HepG2 (cell line): Measurements from ENCODE around the gene BRAF. TPM values are rescaled to one million over a fixed set of nuclear protein-coding genes. Genes with fewer than 3 reads are reported as not detected.
"Not testable (repeated sequence)": the region's sequence is repeated elsewhere in the genome, so short reads cannot be mapped to it uniquely, and the experiment has no call there.

ENCODE experiments used
- ATAC-seq: fragments of 200-7000 bp; cut with Tn5 transposase; 3 replicates; pipeline ENCODE4 v1.9.1; 2020; ENCODE audit warnings: mild to moderate bottlenecking, moderate library complexity
- BruUV-seq: library from RNA; stranded (reverse); fragments of 400-500 nt; replicated peaks from 2 replicates; lab custom pipeline; 2021; lab: Mats Ljungman, UMichigan
- CTCF ChIA-PET: fragments of 300-600 bp; formaldehyde crosslinking; extraction: SDS; loops from one replicate; lab custom pipeline; 2021; ENCODE audit warnings: low total read pairs, inconsistent platforms, low intra/inter-chr PET ratio; lab: Yijun Ruan, JAX
- POLR2A ChIA-PET: fragments of 350-600 bp; sonication (Branson Sonifier 250); formaldehyde crosslinking; loops from one replicate; lab custom pipeline; 2020; ENCODE audit warnings: antibody characterized with exemption, inconsistent platforms; lab: Yijun Ruan, JAX
- DNase-seq: peaks from one replicate; pipeline ENCODE4 v3.0.0-alpha.2; 2015; ENCODE audit warnings: low spot score
- FAIRE-seq: peaks from 3 replicates; lab custom pipeline; 2011; peaks lifted over from hg19 to GRCh38; lab: Jason Lieb, UNC
- H2AFZ ChIP-seq: one replicate; pipeline ENCODE4 v1.6.1; 2011; ENCODE audit warnings: low read length, inconsistent platforms
- H3K27ac ChIP-seq: fragments of 300-600 bp; 3 replicates; pipeline ENCODE4 v1.8.0; 2011; ENCODE audit warnings: mixed run types, mild to moderate bottlenecking, mixed read lengths, low read length, inconsistent platforms; ENCODE audit not compliant: insufficient read depth; ENCODE audit errors: extremely low read length
- H3K27me3 ChIP-seq, 2 experiments: fragments of 200-600 bp in 1 of 2; 2 replicates in 1 of 2; 3 replicates in 1 of 2; pipeline versions ENCODE4 v1.6.0 to v1.8.0; 2011; ENCODE audit warnings: low read length in 2 of 2, mild to moderate bottlenecking in 2 of 2, moderate library complexity in 2 of 2, inconsistent platforms in 1 of 2; ENCODE audit not compliant: insufficient read depth in 2 of 2, control insufficient read depth in 1 of 2
- H3K36me3 ChIP-seq, 2 experiments: fragments of 200-600 bp in 1 of 2; replicated peaks in 1 of 2; 2 replicates in 1 of 2; 3 replicates in 1 of 2; pipeline versions ENCODE4 v1.5.1 to v1.8.0; 2011; ENCODE audit warnings: low read length in 2 of 2, inconsistent platforms in 1 of 2; ENCODE audit not compliant: insufficient read depth in 2 of 2, control insufficient read depth in 1 of 2
- H3K4me1 ChIP-seq: 2 replicates; pipeline ENCODE4 v1.5.1; 2012; ENCODE audit warnings: low read length, inconsistent platforms; ENCODE audit not compliant: insufficient read depth
- H3K4me2 ChIP-seq: 2 replicates; pipeline ENCODE4 v1.6.0; 2011; ENCODE audit warnings: low read depth, low read length, inconsistent platforms
- H3K4me3 ChIP-seq, 3 experiments: fragments of 200-600 bp in 1 of 3; sonication (generic), shearing (Covaris generic) in 1 of 3; replicated peaks in 1 of 3; 2 replicates each; pipeline ENCODE4 v1.5.1; 2011 to 2016; ENCODE audit warnings: low read length in 3 of 3, inconsistent platforms in 2 of 3, low read depth in 2 of 3, mild to moderate bottlenecking in 2 of 3, control low read depth in 1 of 3, mixed read lengths in 1 of 3; ENCODE audit not compliant: insufficient read depth in 1 of 3
- H3K79me2 ChIP-seq: one replicate; pipeline ENCODE4 v1.6.1; 2011; ENCODE audit warnings: low read length, inconsistent platforms; ENCODE audit not compliant: insufficient read depth
- H3K9ac ChIP-seq: 2 replicates; pipeline ENCODE4 v1.6.0; 2011; ENCODE audit warnings: mild to moderate bottlenecking, low read depth, low read length, inconsistent platforms; ENCODE audit not compliant: insufficient read depth
- H3K9me3 ChIP-seq: 2 replicates; pipeline ENCODE4 v1.5.1; 2012; ENCODE audit warnings: mild to moderate bottlenecking, low read length
- H4K20me1 ChIP-seq: 2 replicates; pipeline ENCODE4 v1.6.0; 2011; ENCODE audit warnings: inconsistent platforms, mild to moderate bottlenecking, low read length, moderate library complexity; ENCODE audit not compliant: insufficient read depth
- HNF1A ChIP-seq, 2 experiments: sonication (generic) in 1 of 2; formaldehyde crosslinking in 1 of 2; IDR thresholded peaks; 2 replicates each; pipeline versions ENCODE4 v1.4.0 to v1.6.1; 2016 to 2020; ENCODE audit warnings: borderline replicate concordance in 1 of 2, low read depth in 1 of 2, mild to moderate bottlenecking in 1 of 2, missing genetic modification reagents in 1 of 2
- ZNF513 ChIP-seq: sonication (generic); formaldehyde crosslinking; conservative IDR thresholded peaks from 2 replicates; pipeline ENCODE4 v1.5.0; 2020; ENCODE audit warnings: missing genetic modification reagents
- WGBS: methylation state at CpG from one replicate; pipeline ENCODE4 v1.1.6; 2017; ENCODE audit warnings: low lambda C conversion rate; 5-methylcytosine and 5-hydroxymethylcytosine counted together
- in situ Hi-C: cut with HindIII; loops from 2 replicates; pipeline ENCODE4 v1.10.0; 2017; ENCODE audit warnings: low pct_unique_long_range_greater_than_20kb; ENCODE audit not compliant: extremely low pct_ligation_motif_present
- intact Hi-C: fragments of 100-400 bp; cut with micrococcal nuclease; formaldehyde crosslinking; loops from one replicate; pipeline ENCODE4 v1.10.0; 2022; ENCODE audit not compliant: unreplicated experiment
- polyA plus RNA-seq, 8 experiments: library from polyadenylated mRNA; depleted of rRNA in 3 of 8; stranded (reverse) in 7 of 8; unstranded in 1 of 8; fragments of >200 nt; fragmentation: Illumina TruSeq in 4 of 8; extraction: Trizol in 4 of 8; gene quantifications; 2 replicates each; pipeline versions ENCODE4 v1.2.1 to v1.2.3, GENCODE V29; 2011 to 2016; ENCODE audit warnings: low read depth in 4 of 8, missing spikeins in 1 of 8, mixed read lengths in 1 of 8; ENCODE audit not compliant: insufficient read depth in 1 of 8
- total RNA-seq, 5 experiments: library from RNA; depleted of rRNA; stranded (reverse); fragments of >200 nt; fragmentation: Illumina TruSeq; extraction: Trizol; gene quantifications; 2 replicates each; pipeline ENCODE4 v1.2.3, GENCODE V29; 2016; ENCODE audit warnings: low read depth in 1 of 5

The BRAF gene
- total and polyA plus RNA-seq, 2 of the 13 experiments (the other 11 are each of a cell fraction or from before 2014, with no cell fraction given) = 12.5 to 13.4 TPM

- TF ChIP-seq HNF1A (IDR thresholded peaks at IDR 0.05; ENCODE audit: low read depth) = no peak
- no peak for TF ChIP-seq HNF1A (CRISPR knock-in tag; IDR thresholded peaks at IDR 0.05; ENCODE audit: borderline replicate concordance)
- TF ChIP-seq ZNF513 (CRISPR knock-in tag) = no peak
Observed at GRCh38 chr7:140677496-140677895, 247.2 kb downstream of the BRAF start (continued).

DNA sequence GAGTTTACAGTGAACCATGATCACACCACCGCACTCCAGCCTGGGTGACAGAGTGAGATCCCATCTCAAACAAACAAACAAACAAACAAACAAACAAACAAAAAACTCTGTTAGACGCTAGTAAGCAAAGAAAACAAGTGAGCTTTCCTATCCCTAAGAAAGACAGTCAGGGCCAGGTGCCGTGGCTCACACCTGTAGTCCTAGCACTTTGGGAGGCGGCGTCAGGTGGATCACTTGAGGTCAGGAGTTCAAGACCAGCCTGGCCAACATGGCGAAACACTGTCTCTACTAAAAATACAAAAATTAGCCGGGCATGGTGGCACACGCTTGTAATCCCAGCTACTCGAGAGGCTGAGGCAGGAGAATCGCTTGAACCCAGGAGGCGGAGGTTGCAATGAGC lies 247.8 kb downstream of the BRAF start:
- CTCF ChIA-PET, H3K4me3 ChIP-seq, H2AFZ ChIP-seq, FAIRE-seq, H3K4me2 ChIP-seq, POLR2A ChIA-PET, ATAC-seq, H3K9ac ChIP-seq, intact Hi-C loops, H3K36me3 ChIP-seq, DNase-seq, H3K79me2 ChIP-seq, H3K27me3 ChIP-seq, H4K20me1 ChIP-seq, H3K27ac ChIP-seq, H3K9me3 ChIP-seq, BruUV-seq: not testable (repeated sequence)
- 86% methylated on average over 11 of the region's 11 CpGs for WGBS
- peaks cover 15% of the 10 kb centered on the region for H3K4me1 ChIP-seq
- in situ Hi-C loops = loop anchor here (25.0 kb wide), 1 partner anchor 335 kb away; the partner anchor contains the start of gene MRPS33
